GM18505 (cell line): ENCODE measurements around the gene MST1.
A peak's percentile ranks its signal among the peaks of the same experiment; 100 is the strongest.

Experiments used
- ATAC-seq: cut with Tn5 transposase; IDR thresholded peaks from one replicate; pipeline ENCODE4 v1.9.1; 2021; ENCODE audit not compliant: unreplicated experiment
- POLR2A ChIP-seq: IDR thresholded peaks from 4 replicates; pipeline ENCODE4 v1.6.1; 2011; ENCODE audit warnings: borderline replicate concordance; ENCODE audit not compliant: insufficient read depth, insufficient read length; ENCODE audit errors: extremely low read depth

Gene MST1

GRCh38 chr3:49683162-49683561 lies 6.1 kb downstream of the MST1 start:
- ATAC-seq = no peak

GRCh38 chr3:49681543-49681942 lies 7.7 kb downstream of the MST1 start:
- ATAC-seq = no peak
- no peak for TF ChIP-seq POLR2A

More at GRCh38 chr3:49683162-49683561, 6.1 kb downstream of the MST1 start:
- no peak for TF ChIP-seq POLR2A

GRCh38 chr3:49681232-49681522 lies 8.1 kb downstream of the MST1 start:
- no peak for TF ChIP-seq POLR2A
- ATAC-seq = no peak

- no peak for ATAC-seq
- no peak for TF ChIP-seq POLR2A
These were observed 8.6 kb downstream of the MST1 start for GRCh38 chr3:49680493-49681231.

GRCh38 chr3:49675912-49676311 lies 13.4 kb downstream of the MST1 start:
- TF ChIP-seq POLR2A = no peak
- no peak for ATAC-seq

- peak; percentile 27 for ATAC-seq
- TF ChIP-seq POLR2A = no peak
These were observed 14.7 kb downstream of the MST1 start for GRCh38 chr3:49674497-49674983.

GRCh38 chr3:49673715-49674496 lies 15.4 kb downstream of the MST1 start, which contains the start of gene APEH:
TSS of gene APEH (plus strand) at chr3:49674351. CDS start at chr3:49674402, 51 bp downstream.
- ATAC-seq = peak; percentile 69
- peak; percentile 80 for TF ChIP-seq POLR2A

- no peak for TF ChIP-seq POLR2A
- no peak for ATAC-seq
These were observed 16.1 kb downstream of the MST1 start for GRCh38 chr3:49673121-49673714.

GRCh38 chr3:49671291-49672288 lies 17.7 kb downstream of the MST1 start:
- no peak for ATAC-seq

GRCh38 chr3:49670940-49671290 lies 18.4 kb downstream of the MST1 start:
- TF ChIP-seq POLR2A = no peak
- ATAC-seq = no peak

More at GRCh38 chr3:49671291-49672288, 17.7 kb downstream of the MST1 start:
- TF ChIP-seq POLR2A = no peak

GRCh38 chr3:49669352-49669751 lies 19.9 kb downstream of the MST1 start:
- no peak for ATAC-seq

GRCh38 chr3:49668861-49669260 lies 20.4 kb downstream of the MST1 start:
- no peak for TF ChIP-seq POLR2A
- ATAC-seq = no peak

More at GRCh38 chr3:49669352-49669751, 19.9 kb downstream of the MST1 start:
- no peak for TF ChIP-seq POLR2A
